ENCODE data around the gene HUNK. TPM values are rescaled to one million over a fixed set of nuclear protein-coding genes. Genes with fewer than 3 reads are reported as not detected.

HUNK gene
- total RNA-seq, 4 donors from 2014 or later = 0.12 to 1.5 (median 0.91) TPM

DNA sequence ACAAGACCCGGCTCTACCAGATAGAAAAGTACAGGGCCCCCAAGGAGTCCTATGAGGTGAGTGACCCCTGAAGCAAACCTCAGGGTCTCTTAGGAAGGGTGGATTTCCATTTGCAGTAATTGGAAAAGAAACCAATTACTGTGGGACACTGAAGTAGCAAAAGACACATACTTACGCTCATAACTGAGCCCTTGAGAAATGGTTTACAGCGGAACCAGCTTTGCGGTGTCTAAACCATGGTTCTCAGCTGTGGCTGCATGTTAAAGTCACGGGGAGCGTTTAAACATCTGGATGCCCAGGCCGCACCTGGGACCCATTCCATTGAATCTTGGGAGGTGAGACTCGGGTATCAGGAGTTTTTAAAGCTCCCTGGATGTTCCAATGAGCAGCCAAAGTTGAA lies 110.7 kb downstream of the HUNK start:
- TF ChIP-seq, protein P1, sequence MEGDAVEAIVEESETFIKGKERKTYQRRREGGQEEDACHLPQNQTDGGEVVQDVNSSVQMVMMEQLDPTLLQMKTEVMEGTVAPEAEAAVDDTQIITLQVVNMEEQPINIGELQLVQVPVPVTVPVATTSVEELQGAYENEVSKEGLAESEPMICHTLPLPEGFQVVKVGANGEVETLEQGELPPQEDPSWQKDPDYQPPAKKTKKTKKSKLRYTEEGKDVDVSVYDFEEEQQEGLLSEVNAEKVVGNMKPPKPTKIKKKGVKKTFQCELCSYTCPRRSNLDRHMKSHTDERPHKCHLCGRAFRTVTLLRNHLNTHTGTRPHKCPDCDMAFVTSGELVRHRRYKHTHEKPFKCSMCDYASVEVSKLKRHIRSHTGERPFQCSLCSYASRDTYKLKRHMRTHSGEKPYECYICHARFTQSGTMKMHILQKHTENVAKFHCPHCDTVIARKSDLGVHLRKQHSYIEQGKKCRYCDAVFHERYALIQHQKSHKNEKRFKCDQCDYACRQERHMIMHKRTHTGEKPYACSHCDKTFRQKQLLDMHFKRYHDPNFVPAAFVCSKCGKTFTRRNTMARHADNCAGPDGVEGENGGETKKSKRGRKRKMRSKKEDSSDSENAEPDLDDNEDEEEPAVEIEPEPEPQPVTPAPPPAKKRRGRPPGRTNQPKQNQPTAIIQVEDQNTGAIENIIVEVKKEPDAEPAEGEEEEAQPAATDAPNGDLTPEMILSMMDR (IDR thresholded peaks at IDR 0.05) = no peak
- ATAC-seq (ENCODE audit: low FRiP score) (no peak), DNase-seq (ENCODE audit: low spot score) (no peak)

DNA sequence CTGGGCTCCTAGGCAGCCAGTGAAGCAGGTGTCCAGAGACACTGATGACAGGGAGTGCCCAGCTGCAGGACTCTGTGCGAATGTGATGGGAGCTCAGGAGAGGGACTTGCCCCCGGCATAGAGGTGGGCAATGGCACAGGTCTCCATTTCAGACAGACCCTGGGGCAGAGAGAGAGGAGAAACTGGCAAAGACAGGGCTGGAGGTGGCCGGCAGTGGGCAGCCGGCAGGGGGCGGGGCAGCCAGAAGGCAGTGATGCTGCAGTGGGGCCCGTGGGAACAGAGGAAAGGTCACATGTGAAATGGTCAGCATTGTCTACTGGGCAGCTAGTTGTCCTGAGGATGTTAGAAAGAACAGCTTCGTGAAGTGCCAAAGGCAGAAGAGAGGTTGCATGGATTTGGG lies 112.6 kb downstream of the HUNK start:
- no peak for DNase-seq (ENCODE audit: low spot score)
- TF ChIP-seq, protein P1 (IDR thresholded peaks at IDR 0.05) = no peak
- ATAC-seq (ENCODE audit: low FRiP score) = no peak

DNA sequence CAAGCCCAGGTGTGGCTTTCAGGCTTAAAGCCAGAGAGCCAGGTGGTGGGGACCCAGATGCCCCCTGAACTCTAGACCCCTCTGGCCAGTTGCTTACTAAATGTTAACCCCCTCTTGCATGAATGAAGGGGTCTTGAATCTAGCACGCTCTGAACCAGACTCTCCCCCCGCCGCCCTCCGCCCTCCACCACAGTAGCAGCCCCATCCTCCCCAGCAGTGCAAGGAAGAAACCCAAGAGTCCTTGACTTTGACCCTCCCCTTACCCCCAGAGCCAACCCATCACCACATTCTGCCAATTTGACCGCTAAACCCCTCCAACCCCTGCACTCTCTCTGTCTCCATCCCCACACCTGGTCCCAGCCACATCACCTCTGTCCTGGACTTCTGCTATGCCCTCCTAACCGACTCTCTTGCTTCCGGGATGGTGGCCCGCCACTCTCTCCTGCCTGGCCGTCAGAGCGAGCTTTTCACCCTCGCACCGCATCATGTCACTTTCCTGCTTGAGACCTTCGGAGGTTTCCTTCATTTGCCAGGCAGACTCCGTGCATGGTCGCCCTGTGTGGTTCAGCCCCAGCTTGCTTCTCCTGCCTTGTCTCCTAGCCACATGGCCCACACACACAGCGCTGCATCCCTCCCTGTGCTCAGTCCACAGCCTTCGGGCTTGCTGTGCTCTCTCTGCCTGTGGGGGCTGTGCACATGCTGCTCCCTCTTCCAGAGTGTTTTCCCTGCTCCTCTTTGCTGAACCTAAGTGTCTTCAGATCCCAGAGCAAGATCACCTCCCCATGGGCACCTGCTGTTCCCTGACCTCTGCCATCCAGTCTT lies 113.4 kb downstream of the HUNK start:
- DNase-seq (ENCODE audit: low spot score) (no peak), ATAC-seq (ENCODE audit: low FRiP score) (no peak)
- TF ChIP-seq, protein P1 (IDR thresholded peaks at IDR 0.05) = no peak

DNA sequence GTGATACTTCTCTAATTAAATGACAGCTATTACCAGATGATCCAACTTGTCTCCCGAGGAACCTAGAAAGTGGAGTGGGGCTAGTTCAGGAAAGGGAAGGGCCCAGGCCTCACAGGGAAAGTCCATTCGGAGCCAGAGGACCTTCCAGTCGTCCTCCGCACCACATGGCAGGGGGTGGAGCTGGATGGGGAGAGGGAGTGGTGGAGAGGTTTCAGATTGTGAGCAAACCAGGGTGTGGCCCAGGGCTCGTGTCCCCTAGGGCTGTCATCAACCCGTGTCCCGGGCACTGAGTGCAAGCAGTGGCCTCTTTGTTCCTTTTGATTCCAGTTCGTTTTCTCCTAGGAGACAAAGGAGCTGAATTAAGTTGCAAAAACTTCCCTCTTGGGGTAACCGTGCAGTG lies 114.9 kb downstream of the HUNK start:
- TF ChIP-seq, protein P1 (IDR thresholded peaks at IDR 0.05) = no peak
- DNase-seq (ENCODE audit: low spot score) = no peak
- no peak for ATAC-seq (ENCODE audit: low FRiP score)

DNA sequence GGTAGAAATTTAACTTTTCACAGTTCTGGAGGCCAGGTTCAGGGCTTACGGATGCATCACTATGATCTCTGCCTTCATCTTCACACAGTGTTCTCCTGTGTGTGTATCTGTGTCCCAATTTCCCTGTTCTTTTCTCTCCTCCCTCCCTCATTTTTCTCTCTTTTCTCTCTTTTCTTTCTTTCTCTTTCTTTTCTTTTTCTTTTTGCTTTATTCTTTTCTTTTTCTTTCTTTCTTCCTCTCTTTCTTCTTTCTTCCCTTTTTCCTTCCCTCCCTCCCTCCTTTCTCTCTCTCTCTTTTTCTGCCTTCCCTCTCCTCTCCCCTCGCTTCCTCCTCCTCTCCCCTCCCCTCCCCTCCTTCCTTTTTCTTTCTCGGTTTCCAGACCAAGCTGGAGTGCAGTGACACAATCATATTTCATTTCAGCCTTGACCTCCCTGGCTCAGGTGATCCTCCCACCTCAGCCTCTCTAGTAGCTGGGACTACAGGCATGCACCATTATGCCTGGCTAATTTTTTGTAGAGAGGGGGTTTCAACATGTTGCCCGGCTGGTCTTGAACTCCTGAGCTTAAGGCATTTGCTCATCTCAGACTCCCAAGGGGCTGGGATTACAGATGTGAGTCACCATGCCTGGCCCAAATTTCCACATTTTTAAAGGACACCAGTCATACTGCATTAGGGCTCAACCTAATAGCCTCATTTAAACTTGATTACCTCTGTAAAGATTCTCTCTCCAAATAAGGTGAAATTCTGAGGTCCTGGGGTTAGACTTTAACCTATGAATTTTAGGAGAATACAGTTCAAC lies 115.9 kb downstream of the HUNK start:
- ATAC-seq (ENCODE audit: low FRiP score) (no peak), DNase-seq (ENCODE audit: low spot score) (no peak)
- TF ChIP-seq, protein P1 (IDR thresholded peaks at IDR 0.05) = no peak

DNA sequence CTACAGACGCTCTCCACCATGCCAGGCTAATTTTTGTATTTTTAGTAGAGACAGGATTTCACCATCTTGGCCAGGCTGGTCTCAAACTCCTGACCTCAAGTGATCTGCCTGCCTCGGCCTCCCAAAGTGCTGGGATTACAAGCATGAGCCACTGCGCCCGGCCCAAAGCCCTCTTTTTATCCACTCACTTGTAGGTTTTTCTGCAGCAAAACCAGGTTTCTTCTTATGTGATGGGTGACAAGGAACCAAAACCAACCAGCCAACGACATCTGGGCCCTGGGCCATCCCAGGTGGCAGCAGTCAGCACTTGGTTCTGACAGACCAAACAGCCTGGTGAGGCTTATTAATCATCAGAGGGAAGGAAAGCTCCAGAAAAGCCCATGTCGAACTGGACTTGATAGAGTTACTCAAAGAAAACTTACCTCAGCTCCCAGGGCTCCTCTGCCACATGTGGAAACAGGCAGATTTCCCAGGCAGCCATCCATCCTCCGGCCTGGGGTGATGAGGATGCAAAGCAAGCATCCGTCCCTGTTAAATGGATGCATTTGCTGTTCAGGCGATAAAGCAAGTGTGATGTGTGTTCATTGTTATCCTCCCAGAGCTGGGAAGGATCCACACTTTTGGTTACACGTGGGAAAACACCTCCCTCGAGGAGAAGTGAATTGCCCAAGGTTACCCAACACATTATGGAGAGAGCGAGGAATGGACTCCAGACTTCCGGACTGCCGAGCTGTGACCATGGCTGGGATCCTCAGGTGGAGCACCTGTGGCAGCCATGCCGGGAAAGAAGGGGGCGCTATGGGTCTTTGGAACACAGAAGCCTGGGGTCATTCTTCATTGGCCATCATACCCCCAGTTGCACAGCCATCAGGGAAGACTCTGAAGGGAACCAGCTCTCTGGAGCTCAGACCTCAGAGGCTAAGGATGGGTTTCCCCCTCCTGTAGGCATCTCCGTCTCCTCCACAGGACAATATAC lies 118.8 kb downstream of the HUNK start:
- TF ChIP-seq, protein P1 (IDR thresholded peaks at IDR 0.05) = no peak
- ATAC-seq (ENCODE audit: low FRiP score) (no peak), DNase-seq (ENCODE audit: low spot score) (no peak)
